GM23338 (cell line): ENCODE measurements around the gene RAB34. TPM values are rescaled to one million over a fixed set of nuclear protein-coding genes. Genes with fewer than 3 reads are reported as not detected.

Experiments used
- ATAC-seq: fragments of 200-7000 bp; cut with Tn5 transposase; 3 replicates; pipeline ENCODE4 v1.9.1; 2020
- DNase-seq: peaks from one replicate; pipeline ENCODE4 v3.0.0-alpha.2; 2015; ENCODE audit warnings: low spot score
- H2AFZ ChIP-seq: fragments of 200-600 bp; sonication (generic); 2 replicates; pipeline ENCODE4 v1.8.0; 2016; ENCODE audit warnings: antibody characterized with exemption, mild to moderate bottlenecking, moderate library complexity
- H3F3A ChIP-seq: fragments of 200-600 bp; sonication (generic); replicated peaks from 2 replicates; pipeline ENCODE4 v1.8.0; 2017; ENCODE audit warnings: antibody characterized with exemption, mixed run types, low read depth
- H3K27ac ChIP-seq: fragments of 200-600 bp; sonication (generic); 2 replicates; pipeline ENCODE4 v1.6.1; 2016; ENCODE audit warnings: low read depth
- H3K27me3 ChIP-seq: fragments of 200-600 bp; sonication (generic); 2 replicates; pipeline ENCODE4 v1.8.0; 2016; ENCODE audit warnings: mild to moderate bottlenecking, mixed run types, moderate library complexity; ENCODE audit not compliant: insufficient read depth
- H3K36me3 ChIP-seq: fragments of 200-600 bp; sonication (generic); 2 replicates; pipeline ENCODE4 v1.8.0; 2016; ENCODE audit warnings: mild to moderate bottlenecking; ENCODE audit not compliant: insufficient read depth
- H3K4me1 ChIP-seq: fragments of 200-600 bp; sonication (generic); 2 replicates; pipeline ENCODE4 v1.8.0; 2016; ENCODE audit warnings: mild to moderate bottlenecking, moderate library complexity; ENCODE audit not compliant: insufficient read depth
- H3K4me2 ChIP-seq: fragments of 200-600 bp; sonication (generic); 2 replicates; pipeline ENCODE4 v1.7.1; 2017; ENCODE audit warnings: mixed run types
- H3K4me3 ChIP-seq: fragments of 200-600 bp; sonication (generic); 2 replicates; pipeline ENCODE4 v1.6.1; 2016; ENCODE audit warnings: mixed run types
- H3K79me2 ChIP-seq: fragments of 200-600 bp; sonication (generic); replicated peaks from 2 replicates; pipeline ENCODE4 v1.8.0; 2017; ENCODE audit warnings: mild to moderate bottlenecking; ENCODE audit not compliant: insufficient read depth
- H3K9me2 ChIP-seq: fragments of 200-600 bp; sonication (generic); 2 replicates; pipeline ENCODE4 v1.8.0; 2017; ENCODE audit not compliant: insufficient read depth
- H4K20me1 ChIP-seq: fragments of 200-600 bp; sonication (generic); replicated peaks from 2 replicates; pipeline ENCODE4 v1.8.0; 2017; ENCODE audit warnings: mild to moderate bottlenecking; ENCODE audit not compliant: insufficient read depth
- H3K27ac Mint-ChIP-seq: 2 replicates; pipeline ENCODE4 v1.8.0; 2020; ENCODE audit warnings: inconsistent platforms, mild to moderate bottlenecking, moderate library complexity, mixed read lengths
- H3K27me3 Mint-ChIP-seq: 3 replicates; pipeline ENCODE4 v1.8.0; 2022; ENCODE audit warnings: low read depth, mild to moderate bottlenecking, moderate library complexity, mixed read lengths, inconsistent platforms; ENCODE audit not compliant: insufficient read depth, poor library complexity
- H3K36me3 Mint-ChIP-seq: 3 replicates; pipeline ENCODE4 v1.8.0; 2021; ENCODE audit warnings: low read depth, mild to moderate bottlenecking, inconsistent platforms, moderate library complexity, mixed read lengths
- H3K4me1 Mint-ChIP-seq: 3 replicates; pipeline ENCODE4 v1.8.0; 2020; ENCODE audit warnings: mild to moderate bottlenecking, inconsistent platforms, mixed read lengths
- H3K4me3 Mint-ChIP-seq: 3 replicates; pipeline ENCODE4 v1.8.0; 2021; ENCODE audit warnings: moderate library complexity, mild to moderate bottlenecking, inconsistent platforms, mixed read lengths
- H3K9me3 Mint-ChIP-seq: 3 replicates; pipeline ENCODE4 v1.8.0; 2020; ENCODE audit warnings: moderate library complexity, mild to moderate bottlenecking, inconsistent platforms, mixed read lengths
- CREB1 ChIP-seq: fragments of 250-450 bp; sonication (Bioruptor Pico); IDR thresholded peaks from 2 replicates; pipeline ENCODE4 v1.5.0; 2020; ENCODE audit warnings: low read depth, mild to moderate bottlenecking, moderate library complexity
- EZH2 ChIP-seq: fragments of 200-600 bp; sonication (generic); IDR thresholded peaks from one replicate; pipeline ENCODE4 v1.8.0; 2017; ENCODE audit warnings: antibody characterized with exemption, mild to moderate bottlenecking, low read depth; ENCODE audit not compliant: unreplicated experiment
- JUNB ChIP-seq: IDR thresholded peaks from one replicate; pipeline ENCODE4 v1.6.1; 2016; ENCODE audit warnings: antibody characterized with exemption; ENCODE audit not compliant: unreplicated experiment
- POLR2AphosphoS5 ChIP-seq: IDR thresholded peaks from 2 replicates; pipeline ENCODE4 v1.6.1; 2016; ENCODE audit warnings: antibody characterized with exemption, low read depth
- STAT1 ChIP-seq: IDR thresholded peaks from one replicate; pipeline ENCODE4 v1.6.1; 2016; ENCODE audit warnings: antibody characterized with exemption; ENCODE audit not compliant: unreplicated experiment
- ZNF114 ChIP-seq: fragments of 250-450 bp; sonication (Bioruptor Pico); IDR thresholded peaks from 2 replicates; pipeline ENCODE4 v1.5.0; 2020; ENCODE audit warnings: mild to moderate bottlenecking, moderate library complexity
- ZNF331 ChIP-seq: fragments of 250-450 bp; sonication (Bioruptor Pico); IDR thresholded peaks from 2 replicates; pipeline ENCODE4 v1.5.0; 2020; ENCODE audit warnings: low read depth, mild to moderate bottlenecking, moderate library complexity
- polyA plus RNA-seq: library from polyadenylated mRNA; unstranded; fragments of >200 nt; fragmentation: Nextera tagmentation; extraction: Ambion mirVana; gene quantifications from 2 replicates; pipeline ENCODE4 v1.2.1, GENCODE V29; 2016
- total RNA-seq: library from RNA; depleted of rRNA; stranded (reverse); fragments of >200 nt; shearing (Covaris generic); gene quantifications from 2 replicates; pipeline ENCODE4 v1.2.3, GENCODE V29; 2014
- TF ChIP-seq, protein P1 (sequence below): IDR thresholded peaks from one replicate; pipeline ENCODE4 v1.6.1; 2018; ENCODE audit warnings: antibody characterized with exemption; ENCODE audit not compliant: unreplicated experiment
- TF ChIP-seq, protein P2 (sequence below): IDR thresholded peaks from 2 replicates; pipeline ENCODE4 v1.6.1; 2016; ENCODE audit warnings: antibody characterized with exemption
- TF ChIP-seq, protein P3 (sequence below), 2 experiments: fragments of 200-600 bp in 1 of 2; sonication (generic) in 1 of 2; conservative IDR thresholded peaks; 2 replicates each; pipeline versions ENCODE4 v1.5.1 to v1.6.1; 2016 to 2017; ENCODE audit warnings: antibody characterized with exemption in 2 of 2, low read depth in 2 of 2, mild to moderate bottlenecking in 2 of 2, moderate library complexity in 1 of 2

RAB34 gene
- total and polyA plus RNA-seq, 2 experiments from 2014 or later = 184 to 394 TPM

DNA sequence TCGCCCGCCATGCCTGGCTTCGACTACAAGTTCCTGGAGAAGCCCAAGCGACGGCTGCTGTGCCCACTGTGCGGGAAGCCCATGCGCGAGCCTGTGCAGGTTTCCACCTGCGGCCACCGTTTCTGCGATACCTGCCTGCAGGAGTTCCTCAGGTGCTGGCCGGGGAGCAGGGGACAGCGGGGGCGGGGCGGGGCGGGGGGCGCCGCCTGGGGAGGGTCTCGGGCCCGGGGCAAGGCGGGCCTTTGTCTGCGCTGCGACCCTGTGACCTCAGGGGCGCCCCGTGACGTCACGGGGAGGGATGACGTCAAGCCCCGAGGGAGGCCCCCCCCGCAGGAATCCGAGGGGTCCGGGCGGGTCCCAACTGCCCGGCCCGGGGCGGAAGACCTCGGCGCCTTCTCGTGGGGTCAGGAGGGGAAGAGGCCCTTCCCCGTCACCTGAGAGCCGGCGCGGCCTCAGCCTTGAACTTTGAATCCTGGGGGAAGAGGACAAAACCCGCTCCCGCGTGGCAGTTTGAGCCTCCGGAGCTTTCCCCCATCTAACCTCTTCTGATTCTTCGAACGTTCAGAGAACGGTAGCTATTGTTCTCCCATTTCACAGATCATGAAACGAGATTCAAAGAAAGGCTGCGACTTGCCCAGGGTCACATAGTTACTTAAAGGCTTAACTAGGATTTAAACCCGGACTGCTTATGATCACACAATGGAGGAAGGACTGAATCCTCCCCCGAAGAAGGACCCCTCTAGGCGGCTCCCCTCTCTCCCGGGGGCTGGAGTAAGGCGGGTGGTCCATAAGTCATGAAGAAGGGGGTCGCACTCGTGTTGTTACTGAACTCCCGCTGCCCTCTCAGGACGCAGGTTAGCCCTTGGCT is 26.7 kb upstream of the RAB34 start:
- no peaks in the 10 kb centered on the region for H3K9me3 Mint-ChIP-seq
- Histone ChIP-seq H2AFZ (no peak overlapping the region), H3K36me3 (peaks cover 15% of the 10 kb centered on the region; the same call in 1 of the 2 replicates), H4K20me1 (peaks cover 8% of the 10 kb centered on the region; the same call in 1 of the 2 replicates), H3K4me2 (peak overlapping the region; percentile 96), H3K4me3 (peak overlapping the region; percentile 93), H3K79me2 (peaks cover 32% of the 10 kb centered on the region), H3K4me1 (peaks cover 32% of the 10 kb centered on the region), H3K9me2 (no peaks in the 10 kb centered on the region), H3K27ac (peak overlapping the region; percentile 99), H3F3A (peaks cover 42% of the 10 kb centered on the region), H3K27me3 (no peaks in the 10 kb centered on the region)
- H3K4me1 Mint-ChIP-seq = peaks cover 38% of the 10 kb centered on the region
- peaks cover 52% of the 10 kb centered on the region for H3K36me3 Mint-ChIP-seq
- peaks cover 38% of the 10 kb centered on the region for H3K27me3 Mint-ChIP-seq
- peak; percentile 99 for TF ChIP-seq CREB1 (CRISPR knock-in tag)
- TF ChIP-seq ZNF114 = no peak
- TF ChIP-seq POLR2AphosphoS5 = 0 out of 2 replicates have a peak, but pooled peaks have one; percentile 40
- TF ChIP-seq, protein P1, sequence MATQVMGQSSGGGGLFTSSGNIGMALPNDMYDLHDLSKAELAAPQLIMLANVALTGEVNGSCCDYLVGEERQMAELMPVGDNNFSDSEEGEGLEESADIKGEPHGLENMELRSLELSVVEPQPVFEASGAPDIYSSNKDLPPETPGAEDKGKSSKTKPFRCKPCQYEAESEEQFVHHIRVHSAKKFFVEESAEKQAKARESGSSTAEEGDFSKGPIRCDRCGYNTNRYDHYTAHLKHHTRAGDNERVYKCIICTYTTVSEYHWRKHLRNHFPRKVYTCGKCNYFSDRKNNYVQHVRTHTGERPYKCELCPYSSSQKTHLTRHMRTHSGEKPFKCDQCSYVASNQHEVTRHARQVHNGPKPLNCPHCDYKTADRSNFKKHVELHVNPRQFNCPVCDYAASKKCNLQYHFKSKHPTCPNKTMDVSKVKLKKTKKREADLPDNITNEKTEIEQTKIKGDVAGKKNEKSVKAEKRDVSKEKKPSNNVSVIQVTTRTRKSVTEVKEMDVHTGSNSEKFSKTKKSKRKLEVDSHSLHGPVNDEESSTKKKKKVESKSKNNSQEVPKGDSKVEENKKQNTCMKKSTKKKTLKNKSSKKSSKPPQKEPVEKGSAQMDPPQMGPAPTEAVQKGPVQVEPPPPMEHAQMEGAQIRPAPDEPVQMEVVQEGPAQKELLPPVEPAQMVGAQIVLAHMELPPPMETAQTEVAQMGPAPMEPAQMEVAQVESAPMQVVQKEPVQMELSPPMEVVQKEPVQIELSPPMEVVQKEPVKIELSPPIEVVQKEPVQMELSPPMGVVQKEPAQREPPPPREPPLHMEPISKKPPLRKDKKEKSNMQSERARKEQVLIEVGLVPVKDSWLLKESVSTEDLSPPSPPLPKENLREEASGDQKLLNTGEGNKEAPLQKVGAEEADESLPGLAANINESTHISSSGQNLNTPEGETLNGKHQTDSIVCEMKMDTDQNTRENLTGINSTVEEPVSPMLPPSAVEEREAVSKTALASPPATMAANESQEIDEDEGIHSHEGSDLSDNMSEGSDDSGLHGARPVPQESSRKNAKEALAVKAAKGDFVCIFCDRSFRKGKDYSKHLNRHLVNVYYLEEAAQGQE = no peak
- peak; percentile 5 for ATAC-seq
- DNase-seq = peak; percentile 86
- peak overlapping the region; percentile 91 for H3K4me3 Mint-ChIP-seq
- H3K27ac Mint-ChIP-seq = peak overlapping the region; percentile 98

DNA sequence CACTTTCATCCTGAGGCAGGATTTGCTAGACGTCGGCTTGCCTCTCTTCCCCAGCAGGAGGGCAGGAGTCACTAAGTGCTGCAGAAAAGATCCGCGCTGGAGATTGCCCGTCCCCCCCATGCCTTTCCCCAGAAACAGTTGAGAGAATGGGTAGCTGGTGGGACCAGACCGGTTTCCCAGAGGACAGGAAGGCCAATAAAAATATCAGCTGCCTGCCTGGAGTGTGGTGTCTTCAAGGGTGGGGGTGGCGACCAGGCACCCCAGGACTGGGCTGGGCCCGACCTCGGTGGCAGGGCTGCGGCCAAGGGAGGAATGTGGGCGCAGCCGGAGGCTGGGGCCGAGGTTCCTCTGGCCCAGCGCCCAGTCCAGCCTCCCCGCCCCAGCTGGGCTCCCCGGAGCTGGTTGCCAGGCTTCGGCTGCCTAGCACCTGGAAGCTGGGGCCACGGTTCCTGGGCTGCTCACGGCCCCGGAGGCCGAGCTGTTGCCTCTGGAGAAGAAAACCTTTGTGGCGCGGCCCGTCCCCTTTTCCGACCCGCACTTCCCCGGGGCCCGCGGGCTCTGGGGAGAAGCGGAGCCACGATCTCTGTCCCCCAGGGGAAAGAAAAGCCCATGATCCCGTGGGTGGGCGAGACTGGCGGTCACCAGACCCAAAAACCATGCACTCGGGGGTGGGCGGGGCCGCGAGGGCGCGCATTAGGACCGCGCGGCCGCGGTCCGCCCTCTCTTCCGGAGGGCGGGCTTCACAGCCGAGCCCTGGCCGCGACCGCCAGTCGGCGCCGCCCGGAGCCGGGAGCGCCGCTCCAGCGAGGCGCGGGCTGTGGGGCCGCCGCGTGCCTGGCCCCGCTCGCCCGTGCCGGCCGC is 25.8 kb upstream of the RAB34 start, which contains the start of gene TRAF4:
Gene TRAF4, plus strand, starts transcription at position 769 of the 861 bp plus-strand sequence. CDS start 102 bp downstream, outside the sequence.
- Mint-ChIP-seq H3K27ac (peak within 1 kb of the TSS; percentile 98), H3K4me1 (peaks cover 31% of the 10 kb centered on the region), H3K9me3 (no peaks in the 10 kb centered on the region), H3K27me3 (peaks cover 41% of the 10 kb centered on the region), H3K4me3 (peak within 1 kb of the TSS; percentile 91), H3K36me3 (peaks cover 49% of the 10 kb centered on the region)
- peak within 1 kb of the TSS; percentile 96 for H3K4me2 ChIP-seq
- H3K9me2 ChIP-seq = no peaks in the 10 kb centered on the region
- peaks cover 33% of the 10 kb centered on the region for H3F3A ChIP-seq
- DNase-seq = peak; percentile 91
- H3K36me3 ChIP-seq = peaks cover 10% of the 10 kb centered on the region; the same call in 1 of the 2 replicates
- peaks cover 8% of the 10 kb centered on the region; the same call in 1 of the 2 replicates for H4K20me1 ChIP-seq
- peak within 1 kb of the TSS; percentile 99 for H3K27ac ChIP-seq
- ATAC-seq = peak; percentile 45
- peaks cover 32% of the 10 kb centered on the region for H3K79me2 ChIP-seq
- no peaks in the 10 kb centered on the region for H3K27me3 ChIP-seq
- peak within 1 kb of the TSS; percentile 93 for H3K4me3 ChIP-seq
- H3K4me1 ChIP-seq = peaks cover 32% of the 10 kb centered on the region
- H2AFZ ChIP-seq = no peak within 1 kb of the TSS
- TF ChIP-seq, protein P2, sequence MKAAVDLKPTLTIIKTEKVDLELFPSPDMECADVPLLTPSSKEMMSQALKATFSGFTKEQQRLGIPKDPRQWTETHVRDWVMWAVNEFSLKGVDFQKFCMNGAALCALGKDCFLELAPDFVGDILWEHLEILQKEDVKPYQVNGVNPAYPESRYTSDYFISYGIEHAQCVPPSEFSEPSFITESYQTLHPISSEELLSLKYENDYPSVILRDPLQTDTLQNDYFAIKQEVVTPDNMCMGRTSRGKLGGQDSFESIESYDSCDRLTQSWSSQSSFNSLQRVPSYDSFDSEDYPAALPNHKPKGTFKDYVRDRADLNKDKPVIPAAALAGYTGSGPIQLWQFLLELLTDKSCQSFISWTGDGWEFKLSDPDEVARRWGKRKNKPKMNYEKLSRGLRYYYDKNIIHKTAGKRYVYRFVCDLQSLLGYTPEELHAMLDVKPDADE = peak; percentile 43; the same call in 1 of the 2 replicates
- TF ChIP-seq EZH2 (no peak), JUNB (no peak), ZNF331 (CRISPR knock-in tag) (no peak), STAT1 (no peak)
- TF ChIP-seq, protein P3, sequence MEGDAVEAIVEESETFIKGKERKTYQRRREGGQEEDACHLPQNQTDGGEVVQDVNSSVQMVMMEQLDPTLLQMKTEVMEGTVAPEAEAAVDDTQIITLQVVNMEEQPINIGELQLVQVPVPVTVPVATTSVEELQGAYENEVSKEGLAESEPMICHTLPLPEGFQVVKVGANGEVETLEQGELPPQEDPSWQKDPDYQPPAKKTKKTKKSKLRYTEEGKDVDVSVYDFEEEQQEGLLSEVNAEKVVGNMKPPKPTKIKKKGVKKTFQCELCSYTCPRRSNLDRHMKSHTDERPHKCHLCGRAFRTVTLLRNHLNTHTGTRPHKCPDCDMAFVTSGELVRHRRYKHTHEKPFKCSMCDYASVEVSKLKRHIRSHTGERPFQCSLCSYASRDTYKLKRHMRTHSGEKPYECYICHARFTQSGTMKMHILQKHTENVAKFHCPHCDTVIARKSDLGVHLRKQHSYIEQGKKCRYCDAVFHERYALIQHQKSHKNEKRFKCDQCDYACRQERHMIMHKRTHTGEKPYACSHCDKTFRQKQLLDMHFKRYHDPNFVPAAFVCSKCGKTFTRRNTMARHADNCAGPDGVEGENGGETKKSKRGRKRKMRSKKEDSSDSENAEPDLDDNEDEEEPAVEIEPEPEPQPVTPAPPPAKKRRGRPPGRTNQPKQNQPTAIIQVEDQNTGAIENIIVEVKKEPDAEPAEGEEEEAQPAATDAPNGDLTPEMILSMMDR (conservative IDR thresholded peaks at IDR 0.05; ENCODE audit: low read depth in 2 of 2) = peak in 1 of 2 experiments; percentile 19; a peak in 1 of 4 replicates
